ENCODE measurements around the gene CUL3. TPM values are rescaled to one million over a fixed set of nuclear protein-coding genes. Genes with fewer than 3 reads are reported as not detected.

The CUL3 gene
- polyA plus RNA-seq, 4 donors, result 92.3 to 139 (median 116) TPM

GRCh38 chr2:224432003-224432579 is 153.1 kb downstream of the CUL3 start:
- DNase-seq (ENCODE audit: low read depth in 4 of 4, low spot score in 3 of 4), result no peak

GRCh38 chr2:224429441-224429810 is 155.7 kb downstream of the CUL3 start:
- DNase-seq (ENCODE audit: low read depth in 4 of 4, low spot score in 3 of 4), result no peak

- no peak for DNase-seq (ENCODE audit: low read depth in 4 of 4, low spot score in 3 of 4)
Observed at GRCh38 chr2:224428787-224429440, 156.2 kb downstream of the CUL3 start.

GRCh38 chr2:224427471-224427870 is 157.7 kb downstream of the CUL3 start:
- no peak for DNase-seq (ENCODE audit: low read depth in 4 of 4, low spot score in 3 of 4)

GRCh38 chr2:224426656-224427055 is 158.5 kb downstream of the CUL3 start:
- no peak for DNase-seq (ENCODE audit: low read depth in 4 of 4, low spot score in 3 of 4)

- no peak for DNase-seq (ENCODE audit: low read depth in 4 of 4, low spot score in 3 of 4)
Observed at GRCh38 chr2:224421065-224421464, 164.1 kb downstream of the CUL3 start.

Other genes starting within 250 kb of the CUL3 start
- gene FAM124B, start 183.3 kb downstream of the CUL3 start, polyA plus RNA-seq (ENCODE audit: insufficient read length in 4 of 4), result 1 to 10 TPM; 2.1 to 3.4 (median 2.6) TPM
- gene CCDC195, start 131.0 kb upstream of the CUL3 start, polyA plus RNA-seq (ENCODE audit: insufficient read length in 4 of 4), result not detected